GM13977 (cell line): ENCODE results near the gene LTBP1.
"Not testable (repeated sequence)": the region's sequence is repeated elsewhere in the genome, so short reads cannot be mapped to it uniquely, and the experiment has no call there.

Experiments
- DNase-seq: peaks from one replicate; pipeline ENCODE4 v3.0.0; 2012; ENCODE audit warnings: low spot score
- in situ Hi-C: fragments of 300-500 bp; cut with MboI; formaldehyde crosslinking; loops from one replicate; pipeline ENCODE4 v1.12.0; 2022; ENCODE audit warnings: low sequenced_read_pairs, low pct_unique_long_range_greater_than_20kb, mixed read lengths, inconsistent platforms; ENCODE audit not compliant: unreplicated experiment
- TF ChIP-seq, protein P1 (sequence below): IDR thresholded peaks from 2 replicates; pipeline ENCODE4 v1.5.1; 2012; ENCODE audit warnings: mild to moderate bottlenecking, control low read depth; ENCODE audit not compliant: insufficient read depth; ENCODE audit errors: extremely low read depth, missing control alignments

LTBP1 gene

DNA sequence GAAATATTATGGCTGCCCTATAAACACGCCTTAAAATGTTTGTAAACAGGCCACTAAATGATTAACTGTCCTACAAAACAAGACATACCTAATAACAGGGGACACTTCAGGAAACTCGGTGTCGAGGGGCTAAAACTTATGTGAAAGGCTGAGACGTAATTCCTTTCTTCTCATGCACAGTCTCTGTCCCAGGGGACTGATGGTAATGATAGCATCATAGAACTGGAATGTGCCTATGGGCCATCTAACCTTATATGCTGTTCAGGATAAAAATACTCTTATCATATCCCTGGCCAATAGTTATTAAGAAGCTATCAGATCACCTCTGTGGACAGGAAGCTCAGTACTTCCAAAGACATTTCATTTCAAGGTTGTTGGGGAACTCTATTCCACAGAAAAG lies 277.1 kb downstream of the LTBP1 start:
- in situ Hi-C loops = no loop called here
- TF ChIP-seq, protein P1, sequence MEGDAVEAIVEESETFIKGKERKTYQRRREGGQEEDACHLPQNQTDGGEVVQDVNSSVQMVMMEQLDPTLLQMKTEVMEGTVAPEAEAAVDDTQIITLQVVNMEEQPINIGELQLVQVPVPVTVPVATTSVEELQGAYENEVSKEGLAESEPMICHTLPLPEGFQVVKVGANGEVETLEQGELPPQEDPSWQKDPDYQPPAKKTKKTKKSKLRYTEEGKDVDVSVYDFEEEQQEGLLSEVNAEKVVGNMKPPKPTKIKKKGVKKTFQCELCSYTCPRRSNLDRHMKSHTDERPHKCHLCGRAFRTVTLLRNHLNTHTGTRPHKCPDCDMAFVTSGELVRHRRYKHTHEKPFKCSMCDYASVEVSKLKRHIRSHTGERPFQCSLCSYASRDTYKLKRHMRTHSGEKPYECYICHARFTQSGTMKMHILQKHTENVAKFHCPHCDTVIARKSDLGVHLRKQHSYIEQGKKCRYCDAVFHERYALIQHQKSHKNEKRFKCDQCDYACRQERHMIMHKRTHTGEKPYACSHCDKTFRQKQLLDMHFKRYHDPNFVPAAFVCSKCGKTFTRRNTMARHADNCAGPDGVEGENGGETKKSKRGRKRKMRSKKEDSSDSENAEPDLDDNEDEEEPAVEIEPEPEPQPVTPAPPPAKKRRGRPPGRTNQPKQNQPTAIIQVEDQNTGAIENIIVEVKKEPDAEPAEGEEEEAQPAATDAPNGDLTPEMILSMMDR = no peak

DNA sequence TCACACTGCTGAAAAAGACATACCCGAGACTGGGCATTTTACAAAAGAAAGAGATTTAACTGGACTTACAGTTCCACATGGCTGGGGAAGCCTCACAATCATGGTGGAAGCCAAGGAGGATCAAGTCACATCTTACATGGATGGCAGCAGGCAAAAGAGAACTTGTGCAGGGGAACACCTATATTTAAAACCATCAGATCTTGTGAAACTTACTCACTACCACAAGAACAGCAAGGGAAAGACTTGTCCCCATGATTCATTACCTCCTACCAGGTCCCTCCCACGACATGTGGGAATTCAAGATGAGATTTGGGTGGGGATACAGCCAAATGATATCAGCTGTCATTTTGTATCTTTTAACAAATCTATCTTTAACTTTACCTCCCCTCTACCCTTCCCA lies 278.6 kb downstream of the LTBP1 start:
- TF ChIP-seq, protein P1 = no peak
- DNase-seq = no peak
- in situ Hi-C loops = no loop called here

More for the DNA sequence above, 277.1 kb downstream of the LTBP1 start:
- DNase-seq = no peak

DNA sequence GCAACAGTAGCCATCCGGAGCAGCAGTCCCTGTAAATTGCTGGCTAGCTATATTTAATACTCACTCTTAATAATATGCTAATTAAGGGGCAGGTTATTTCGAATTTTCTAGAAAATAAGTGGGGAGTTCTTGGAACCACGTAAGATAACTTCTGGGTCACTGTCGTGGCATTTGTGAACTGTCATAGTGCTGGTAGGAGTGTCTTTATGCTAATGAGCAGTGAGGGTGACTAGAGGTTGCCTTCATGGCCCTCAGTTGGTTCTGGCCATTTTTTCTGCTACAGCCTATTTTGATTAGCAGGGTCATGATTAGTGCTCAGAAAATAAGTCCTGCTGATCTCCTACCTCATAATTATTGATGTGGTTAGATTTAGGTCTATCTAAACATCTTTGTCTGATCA lies 279.8 kb downstream of the LTBP1 start:
- in situ Hi-C loops = no loop called here
- TF ChIP-seq, protein P1 = no peak
- DNase-seq = no peak

DNA sequence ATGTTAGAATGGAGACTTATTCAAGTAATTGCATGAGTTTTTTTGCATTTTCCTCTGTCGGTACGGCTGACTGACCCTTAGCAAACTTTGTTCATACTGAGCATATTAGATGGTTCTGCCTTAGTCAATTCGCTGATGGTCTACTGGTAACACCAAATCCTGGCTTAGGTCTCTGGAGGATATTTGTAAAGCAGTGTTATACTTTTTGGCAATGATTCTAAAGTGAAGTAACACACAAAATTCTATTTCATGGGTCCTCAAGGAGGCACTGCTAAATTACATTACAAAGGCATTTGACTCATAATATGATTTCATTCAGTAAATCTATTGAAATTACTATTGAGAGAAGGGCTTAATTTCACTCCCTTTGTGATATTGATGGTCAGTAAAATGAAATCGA lies 282.9 kb downstream of the LTBP1 start:
- in situ Hi-C loops = no loop called here
- no peak for DNase-seq
- TF ChIP-seq, protein P1 = no peak

DNA sequence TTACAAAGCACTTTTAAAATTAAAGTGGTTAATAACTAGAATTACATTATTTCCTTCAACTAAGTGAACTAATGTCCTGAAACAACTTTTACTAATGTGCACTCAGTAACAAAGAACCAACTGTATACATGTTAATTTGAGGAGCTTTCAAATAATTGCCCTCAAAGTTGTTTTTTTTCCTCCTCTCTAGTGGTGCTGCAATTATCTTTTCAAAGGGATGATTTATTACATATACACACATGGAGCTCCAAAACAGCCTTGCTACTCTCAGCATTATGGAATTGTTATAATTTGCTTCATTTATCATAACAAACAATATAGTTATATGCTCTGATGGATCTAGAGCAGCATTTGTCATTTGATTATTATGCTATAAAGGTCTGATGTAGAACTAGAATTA lies 283.4 kb downstream of the LTBP1 start:
- no peak for DNase-seq
- TF ChIP-seq, protein P1 = no peak
- in situ Hi-C loops = no loop called here

DNA sequence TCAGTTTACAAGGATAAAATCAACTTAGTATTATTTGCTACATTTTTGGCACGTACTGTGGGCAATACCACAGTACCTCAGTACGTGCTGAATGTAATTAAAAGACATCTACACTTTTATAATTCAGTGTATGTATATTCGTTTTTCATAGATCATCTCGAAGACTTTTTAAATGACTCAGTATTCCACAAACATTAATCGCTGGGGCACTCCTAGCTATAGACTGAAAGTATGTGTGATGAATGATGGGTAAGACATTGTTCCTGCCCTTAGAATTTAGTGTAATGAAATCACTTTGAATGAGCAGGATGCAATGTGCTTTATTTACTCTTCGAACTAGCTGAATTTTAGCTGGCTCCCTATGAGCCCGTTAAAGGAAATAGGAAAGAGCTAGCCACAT lies 284.1 kb downstream of the LTBP1 start:
- DNase-seq = no peak
- in situ Hi-C loops = no loop called here
- TF ChIP-seq, protein P1 = no peak

DNA sequence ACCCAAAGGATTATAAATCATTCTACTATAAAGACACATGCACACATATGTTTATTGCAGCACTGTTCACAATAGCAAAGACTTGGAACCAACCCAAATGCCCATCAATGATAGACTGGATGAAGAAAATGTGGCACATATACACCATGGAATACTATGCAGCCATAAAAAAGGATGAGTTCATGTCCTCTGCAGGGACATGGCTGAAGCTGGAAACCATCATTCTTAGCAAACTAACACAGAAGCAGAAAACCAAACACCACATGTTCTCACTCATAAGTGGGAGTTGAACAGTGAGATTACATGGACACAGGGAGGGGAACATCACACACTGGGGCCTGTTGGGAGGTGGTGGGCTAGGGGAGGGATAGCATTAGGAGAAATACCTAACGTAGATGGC lies 288.8 kb downstream of the LTBP1 start:
- in situ Hi-C loops, DNase-seq: not testable (repeated sequence)
